NCI-H1694 (cell line): ENCODE data around the gene TIE1.
A peak's percentile ranks its signal among the peaks of the same experiment; 100 is the strongest.

Experiments
- DNase-seq: peaks from one replicate; lab custom pipeline; 2025; lab: John Stamatoyannopoulos, UW

The TIE1 gene

DNA sequence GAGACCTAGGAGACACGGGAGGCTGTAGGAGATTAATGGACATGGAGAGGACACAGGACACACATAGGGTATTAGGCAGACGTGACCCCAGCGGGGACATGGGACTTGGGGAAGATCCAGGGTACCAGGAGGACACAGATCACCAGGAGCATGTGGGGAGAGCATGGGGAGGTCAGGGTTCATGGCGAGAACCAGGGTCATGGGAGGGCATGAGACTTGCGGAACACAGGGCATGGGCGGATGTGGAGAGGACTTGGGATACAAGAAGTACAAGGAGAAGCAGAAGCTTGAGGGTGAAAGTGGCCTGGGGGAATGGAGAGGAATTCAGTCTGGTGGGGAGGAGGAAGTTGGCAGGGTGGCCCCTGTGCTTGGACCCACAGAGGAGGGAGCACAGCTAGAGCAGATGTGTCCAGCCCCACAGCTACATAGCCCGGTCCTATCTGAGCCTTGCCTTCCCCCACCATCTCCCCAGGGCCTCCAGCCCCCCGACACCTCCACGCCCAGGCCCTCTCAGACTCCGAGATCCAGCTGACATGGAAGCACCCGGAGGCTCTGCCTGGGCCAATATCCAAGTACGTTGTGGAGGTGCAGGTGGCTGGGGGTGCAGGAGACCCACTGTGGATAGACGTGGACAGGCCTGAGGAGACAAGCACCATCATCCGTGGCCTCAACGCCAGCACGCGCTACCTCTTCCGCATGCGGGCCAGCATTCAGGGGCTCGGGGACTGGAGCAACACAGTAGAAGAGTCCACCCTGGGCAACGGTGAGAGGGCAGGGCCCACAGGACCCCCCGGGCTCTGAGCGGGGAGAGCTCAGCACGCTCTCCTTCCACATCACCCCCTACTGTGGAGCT, 12.1 kb downstream of the TIE1 start:
- DNase-seq: no peak

DNA sequence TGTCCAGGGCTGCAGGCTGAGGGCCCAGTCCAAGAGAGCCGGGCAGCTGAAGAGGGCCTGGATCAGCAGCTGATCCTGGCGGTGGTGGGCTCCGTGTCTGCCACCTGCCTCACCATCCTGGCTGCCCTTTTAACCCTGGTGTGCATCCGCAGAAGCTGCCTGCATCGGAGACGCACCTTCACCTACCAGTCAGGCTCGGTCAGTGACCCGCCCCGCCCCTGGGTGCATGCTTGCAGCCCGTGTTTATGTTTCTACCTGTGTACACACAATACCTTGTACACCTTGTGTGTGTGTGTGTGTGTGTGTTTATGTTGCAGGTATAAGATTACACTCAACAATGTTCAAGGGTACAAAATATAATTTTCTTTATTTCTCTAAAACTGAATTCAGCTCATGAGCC, 13.0 kb downstream of the TIE1 start:
- DNase-seq: no peak

DNA sequence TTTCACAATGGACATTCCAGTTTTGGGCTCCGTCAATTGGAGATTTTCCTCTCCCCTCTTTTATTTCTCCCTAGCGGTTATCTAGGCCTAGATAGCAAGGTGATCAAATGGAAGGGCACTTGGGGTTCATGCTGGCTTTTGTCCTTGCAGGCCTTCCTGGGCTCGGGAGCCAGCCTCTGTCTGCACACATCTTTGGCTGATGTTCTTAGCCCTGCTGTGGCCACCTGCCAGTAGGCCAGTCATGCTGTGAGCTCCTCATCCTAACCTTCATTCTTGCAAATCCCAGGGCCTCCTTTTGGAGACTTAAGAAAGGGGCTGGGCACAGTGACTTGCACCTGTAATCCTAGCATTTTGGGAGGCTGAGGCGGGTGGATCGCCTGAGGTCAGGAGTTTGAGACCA, 13.5 kb downstream of the TIE1 start:
- DNase-seq: no peak

DNA sequence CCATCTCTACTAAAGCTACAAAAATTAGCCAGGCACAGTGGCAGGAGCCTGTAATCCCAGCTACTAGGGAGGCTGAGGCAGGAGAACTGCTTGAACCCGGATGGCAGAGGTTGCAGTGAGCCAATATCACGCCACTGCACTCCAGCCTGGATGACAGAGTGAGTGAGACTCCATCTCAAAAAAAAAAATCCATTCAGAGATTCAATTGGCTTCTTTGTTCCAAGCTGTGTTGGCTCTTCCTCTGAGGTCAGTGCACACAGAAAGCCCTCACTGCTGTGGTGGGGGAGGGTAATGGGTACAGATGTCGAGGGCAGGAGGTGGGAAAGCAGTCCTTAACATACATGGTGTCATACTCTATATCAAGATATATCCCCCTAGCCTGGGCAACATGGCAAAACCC, 14.7 kb downstream of the TIE1 start:
- no peak for DNase-seq

DNA sequence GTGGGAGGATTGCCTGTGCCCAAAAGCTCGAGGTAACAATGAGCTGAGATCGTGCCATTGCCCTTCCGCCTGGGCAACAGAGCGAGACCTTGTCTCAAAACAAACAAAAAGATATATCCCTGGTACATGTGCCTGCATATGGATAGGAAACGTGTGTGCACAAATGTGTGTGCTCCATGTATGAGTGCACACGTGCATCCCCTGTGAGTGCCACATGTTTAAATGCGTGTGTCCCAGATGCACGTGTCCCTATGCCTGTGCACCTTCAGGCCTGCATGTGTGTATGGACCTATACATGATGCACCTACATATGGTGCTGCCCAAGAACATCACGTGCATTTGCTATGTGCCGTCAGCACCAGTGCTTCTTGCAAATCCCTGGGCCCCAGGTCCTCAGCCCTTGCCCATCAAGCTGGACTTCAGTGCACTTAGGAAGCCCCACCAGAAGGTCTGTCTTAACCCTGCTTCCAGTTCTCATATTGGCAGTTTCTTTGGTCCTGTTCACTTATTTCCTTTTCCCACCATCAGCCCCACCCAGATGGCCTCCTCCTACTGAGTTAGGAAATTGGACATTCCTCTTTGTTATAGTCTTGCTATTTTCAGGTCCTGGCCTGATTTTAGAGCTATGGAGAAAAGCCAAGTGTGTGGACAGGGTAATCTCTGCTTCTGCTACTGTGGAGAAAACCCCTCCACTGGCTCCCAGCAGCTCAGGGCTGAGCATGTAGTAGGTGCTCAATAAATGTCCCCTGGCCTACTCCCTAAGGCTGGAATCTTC, 15.4 kb downstream of the TIE1 start:
- no peak for DNase-seq

DNA sequence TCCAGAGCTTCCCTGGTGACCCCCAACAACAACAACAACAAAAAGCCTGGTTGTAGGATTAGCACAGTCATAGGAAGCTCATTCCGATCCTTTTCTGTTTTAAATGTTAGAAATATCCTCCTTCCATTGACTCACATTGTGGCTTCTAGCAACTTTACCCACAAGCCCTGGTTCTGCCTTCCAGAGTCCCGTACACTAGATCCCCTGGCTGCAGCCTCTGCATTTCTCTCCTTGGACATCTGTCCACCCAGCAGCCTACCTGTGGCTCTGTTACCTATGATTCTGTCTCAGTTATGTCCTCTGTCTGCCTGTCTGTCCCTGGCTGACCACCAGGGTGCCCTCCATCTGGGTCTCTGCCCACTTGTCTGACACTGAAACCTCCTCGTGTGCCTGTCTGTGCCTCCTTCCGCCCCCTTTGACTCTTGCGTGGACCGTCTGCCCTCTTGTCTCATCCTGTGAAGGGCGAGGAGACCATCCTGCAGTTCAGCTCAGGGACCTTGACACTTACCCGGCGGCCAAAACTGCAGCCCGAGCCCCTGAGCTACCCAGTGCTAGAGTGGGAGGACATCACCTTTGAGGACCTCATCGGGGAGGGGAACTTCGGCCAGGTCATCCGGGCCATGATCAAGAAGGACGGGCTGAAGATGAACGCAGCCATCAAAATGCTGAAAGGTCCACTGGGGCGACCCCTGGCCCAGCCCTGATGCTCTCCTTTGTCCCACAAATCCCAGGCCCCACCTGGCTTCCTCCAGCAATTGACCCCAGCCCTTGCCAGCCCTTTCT, 16.1 kb downstream of the TIE1 start:
- no peak for DNase-seq

DNA sequence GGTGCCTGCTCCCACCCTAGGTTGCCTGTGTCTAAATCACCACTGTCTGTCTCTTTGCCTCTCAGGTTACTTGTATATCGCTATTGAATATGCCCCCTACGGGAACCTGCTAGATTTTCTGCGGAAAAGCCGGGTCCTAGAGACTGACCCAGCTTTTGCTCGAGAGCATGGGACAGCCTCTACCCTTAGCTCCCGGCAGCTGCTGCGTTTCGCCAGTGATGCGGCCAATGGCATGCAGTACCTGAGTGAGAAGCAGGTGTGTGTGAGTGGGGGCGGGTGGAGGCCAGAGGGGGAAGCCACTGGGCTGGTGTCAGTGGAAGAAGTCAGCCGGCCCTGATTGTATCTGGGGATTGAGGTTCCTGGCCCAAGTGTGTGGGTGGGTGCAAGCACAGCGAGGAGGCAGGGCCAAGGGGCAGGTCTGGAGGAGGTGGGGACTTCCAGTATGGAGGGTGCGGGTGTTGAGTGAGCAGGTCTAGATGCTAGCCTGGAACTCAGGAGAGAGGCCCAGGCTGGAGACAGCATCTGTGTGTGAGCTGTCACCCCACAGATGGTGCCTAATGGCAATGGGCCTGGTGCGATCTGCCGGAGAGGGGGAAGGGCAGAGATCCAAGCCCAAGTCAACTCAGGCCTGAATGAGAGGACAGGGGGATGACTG, 17.2 kb downstream of the TIE1 start:
- peak; percentile 77 for DNase-seq

DNA sequence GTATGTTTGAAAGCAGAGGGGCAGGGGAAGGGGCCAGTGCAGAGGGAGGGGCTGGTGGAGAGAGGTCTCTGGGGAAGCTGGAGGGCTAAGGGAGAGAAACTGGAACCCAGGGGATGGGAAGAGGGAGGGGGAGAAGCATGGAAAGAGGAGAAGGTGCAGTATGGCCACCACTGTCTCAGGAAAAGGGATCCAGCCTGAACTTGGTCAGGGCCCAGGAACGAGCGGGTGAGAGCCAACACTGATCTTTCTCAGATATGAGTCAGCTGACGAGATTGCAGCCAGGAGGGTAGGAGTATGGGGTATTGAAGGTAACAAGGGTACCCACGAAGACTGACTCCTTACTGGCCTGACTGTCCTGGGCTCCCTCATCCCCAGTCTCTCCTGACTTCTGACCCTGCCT, 18.0 kb downstream of the TIE1 start:
- DNase-seq: no peak

DNA sequence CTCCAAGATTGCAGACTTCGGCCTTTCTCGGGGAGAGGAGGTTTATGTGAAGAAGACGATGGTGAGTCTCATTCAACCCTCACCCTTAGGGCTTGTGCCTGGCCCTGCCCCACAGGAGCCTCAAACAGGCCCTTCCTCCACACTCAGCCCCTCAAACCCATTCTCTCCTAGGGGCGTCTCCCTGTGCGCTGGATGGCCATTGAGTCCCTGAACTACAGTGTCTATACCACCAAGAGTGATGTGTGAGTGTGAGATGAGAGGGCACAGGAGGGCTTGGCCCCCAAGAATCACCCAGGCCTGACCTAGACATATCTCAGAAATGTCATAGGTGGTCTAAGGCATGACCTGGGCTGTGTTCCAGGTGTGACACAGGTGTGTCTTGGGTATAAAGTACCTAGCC, 18.5 kb downstream of the TIE1 start:
- DNase-seq: no peak

DNA sequence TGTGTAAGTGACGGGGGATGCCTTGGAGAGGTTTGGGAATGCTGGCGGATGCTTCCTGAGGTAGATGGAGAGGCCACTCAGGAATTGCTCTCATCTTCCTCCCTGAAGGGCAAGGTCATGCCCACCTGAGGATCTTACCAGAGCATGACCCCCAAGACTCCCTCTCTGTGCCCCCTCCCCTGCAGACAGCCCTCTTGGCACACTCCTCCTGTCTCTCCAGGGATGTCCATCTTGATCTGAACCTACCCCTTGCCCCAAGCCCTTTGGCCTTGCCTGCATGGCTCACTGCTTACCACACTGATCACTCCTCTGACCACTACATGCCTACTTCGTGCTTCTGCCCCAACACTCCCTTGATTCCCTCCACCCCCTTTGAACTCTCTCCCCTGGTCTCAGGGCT, 19.0 kb downstream of the TIE1 start:
- no peak for DNase-seq

DNA sequence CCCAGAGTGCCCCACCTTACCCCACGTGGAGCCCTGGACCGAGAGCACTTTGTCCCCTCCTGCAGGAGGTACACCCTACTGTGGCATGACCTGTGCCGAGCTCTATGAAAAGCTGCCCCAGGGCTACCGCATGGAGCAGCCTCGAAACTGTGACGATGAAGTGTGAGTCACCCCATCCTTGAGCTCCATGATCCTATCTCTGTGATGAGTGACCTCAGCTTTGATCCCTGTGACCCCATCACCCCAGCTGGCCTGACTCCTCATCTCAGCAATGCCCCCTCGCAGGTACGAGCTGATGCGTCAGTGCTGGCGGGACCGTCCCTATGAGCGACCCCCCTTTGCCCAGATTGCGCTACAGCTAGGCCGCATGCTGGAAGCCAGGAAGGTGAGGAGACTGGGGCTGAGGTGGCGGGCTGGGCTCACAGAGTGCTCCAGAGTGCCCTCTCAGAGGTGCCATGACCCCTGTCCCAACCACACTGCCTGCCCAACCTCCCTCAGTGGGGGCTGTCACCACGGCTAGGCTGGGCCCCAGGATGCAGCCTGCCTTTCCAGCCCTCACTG, 20.6 kb downstream of the TIE1 start:
- no peak for DNase-seq

DNA sequence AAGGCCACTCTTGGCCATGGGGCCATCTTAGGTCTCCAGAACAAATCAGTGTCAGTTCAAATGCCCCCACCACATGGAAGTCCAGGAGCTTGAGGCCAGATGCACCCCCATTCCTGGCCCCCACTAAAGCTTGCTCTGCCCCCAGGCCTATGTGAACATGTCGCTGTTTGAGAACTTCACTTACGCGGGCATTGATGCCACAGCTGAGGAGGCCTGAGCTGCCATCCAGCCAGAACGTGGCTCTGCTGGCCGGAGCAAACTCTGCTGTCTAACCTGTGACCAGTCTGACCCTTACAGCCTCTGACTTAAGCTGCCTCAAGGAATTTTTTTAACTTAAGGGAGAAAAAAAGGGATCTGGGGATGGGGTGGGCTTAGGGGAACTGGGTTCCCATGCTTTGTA, 21.7 kb downstream of the TIE1 start:
- no peak for DNase-seq

DNA sequence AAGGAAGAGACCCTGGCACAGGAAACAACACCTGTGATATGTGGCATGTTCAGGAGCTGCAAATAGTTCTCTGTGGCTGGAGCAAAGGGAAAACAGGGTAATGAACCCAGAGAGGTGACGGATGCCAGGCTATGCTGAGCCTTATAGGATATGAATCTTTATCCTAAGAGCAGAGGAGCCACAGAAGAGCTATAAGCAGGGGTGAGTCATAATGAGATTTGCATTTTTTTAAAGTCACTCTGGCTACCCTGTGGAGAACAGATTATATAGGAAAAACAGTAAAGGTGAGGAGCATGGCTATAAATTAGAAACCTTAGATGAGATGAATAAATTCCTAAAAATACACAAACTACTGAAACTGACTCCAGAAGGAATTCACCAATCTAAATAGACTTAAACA, 24.0 kb downstream of the TIE1 start:
- no peak for DNase-seq

DNA sequence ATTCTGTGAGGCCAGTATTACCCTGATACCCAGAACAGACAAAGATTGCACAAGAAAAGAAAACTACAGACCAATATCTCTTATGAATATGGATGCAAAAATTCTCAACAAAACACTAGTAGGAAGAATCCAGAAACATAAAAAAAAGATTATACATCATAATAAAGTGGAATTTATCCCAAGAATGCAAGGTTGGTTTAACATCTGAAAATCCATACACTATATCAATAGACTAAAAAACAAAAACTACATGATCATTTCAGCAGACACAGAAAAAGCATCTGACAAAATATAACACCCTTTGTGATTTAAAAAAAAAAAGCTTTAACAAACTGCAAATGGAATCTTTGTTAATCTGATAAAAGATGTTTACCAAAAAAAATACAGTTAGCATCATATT, 24.6 kb downstream of the TIE1 start:
- no peak for DNase-seq

DNA sequence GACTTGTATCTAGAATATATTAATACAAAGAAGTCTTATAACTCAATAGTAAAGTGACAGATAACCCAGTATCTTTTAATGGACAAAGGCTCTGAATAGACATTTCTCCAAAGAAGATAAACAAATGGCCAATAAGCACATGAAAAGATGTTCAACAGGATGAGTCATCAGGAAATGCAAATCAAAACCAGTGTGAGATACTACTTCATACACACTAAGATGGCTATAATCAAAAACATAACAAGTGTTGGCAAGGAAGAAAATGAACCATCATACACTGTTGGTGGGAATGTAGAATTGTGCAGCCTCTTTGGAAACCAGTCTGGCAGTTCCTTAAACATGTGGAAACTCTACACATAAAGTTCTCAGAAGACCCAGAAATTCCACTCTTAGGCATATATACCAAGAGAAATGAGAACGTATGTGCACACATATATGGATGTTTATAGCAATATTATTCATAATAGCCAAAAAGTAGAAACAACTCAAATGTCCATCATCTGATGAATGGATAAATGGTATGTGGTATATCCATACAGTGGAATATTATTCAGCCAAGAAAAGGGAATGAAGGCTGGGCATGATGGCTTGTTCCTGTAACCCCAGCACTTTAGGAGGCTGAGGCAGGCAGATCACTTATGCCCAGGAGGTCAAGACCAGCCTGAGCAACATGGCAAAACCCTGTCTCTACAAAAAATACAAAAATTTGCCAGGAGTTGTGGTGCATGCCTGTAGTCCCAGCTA, 26.9 kb downstream of the TIE1 start:
- DNase-seq: no peak

DNA sequence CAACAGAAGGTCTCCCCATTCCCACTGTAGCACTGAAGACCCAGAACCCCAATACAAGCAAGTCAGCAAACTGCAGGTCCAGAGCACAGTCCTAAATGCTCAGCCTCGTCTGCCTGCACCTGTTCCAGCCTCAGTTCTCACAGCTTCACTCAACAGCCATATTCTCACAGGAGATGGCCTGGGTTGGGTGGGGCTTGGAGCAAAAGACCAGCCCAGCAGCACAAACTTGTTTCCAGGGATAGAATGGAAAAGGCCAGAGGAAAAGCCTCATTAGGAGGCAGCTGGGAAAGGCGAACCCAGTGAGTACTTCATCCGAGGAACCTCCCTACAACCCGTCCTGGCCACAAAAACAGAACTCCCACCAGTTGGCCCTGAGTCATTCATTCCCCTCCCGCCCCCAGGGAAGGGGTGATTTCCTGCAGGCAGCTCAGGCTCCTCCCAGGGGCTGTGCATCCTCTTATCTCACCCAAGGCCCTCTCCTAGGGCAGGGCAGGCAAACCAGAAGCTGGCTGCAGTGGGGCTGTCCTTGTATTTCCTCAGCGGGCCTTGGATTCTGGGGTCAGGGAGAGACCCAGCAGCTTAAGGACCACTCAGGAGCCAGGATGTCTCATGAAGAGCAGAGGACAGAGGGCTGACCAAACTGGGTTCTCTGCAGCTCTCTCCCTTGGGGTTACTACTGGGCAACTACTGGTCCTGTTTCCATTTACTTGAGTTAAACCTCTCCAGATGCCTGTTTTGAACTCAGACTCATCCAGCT, 29.4 kb downstream of the TIE1 start:
- DNase-seq: no peak

DNA sequence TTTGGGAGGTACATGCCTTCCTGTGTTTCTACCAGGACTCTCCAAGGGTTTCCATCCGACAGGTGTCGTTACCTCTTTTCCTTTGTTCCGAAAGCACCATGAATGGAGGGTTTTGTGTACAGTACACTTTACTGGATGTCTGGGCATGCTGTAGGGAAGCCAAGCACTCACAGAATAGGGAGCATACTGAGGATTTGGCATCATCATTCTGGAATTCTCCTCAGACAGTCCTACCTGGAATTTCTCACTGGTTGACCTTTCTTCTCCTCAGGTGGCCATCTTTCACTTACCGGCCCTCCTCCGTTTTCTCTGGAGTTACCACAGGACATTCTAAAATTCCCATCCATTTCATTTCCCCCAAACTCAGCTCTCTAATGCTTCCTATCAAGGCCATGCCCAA, 30.9 kb downstream of the TIE1 start:
- no peak for DNase-seq

DNA sequence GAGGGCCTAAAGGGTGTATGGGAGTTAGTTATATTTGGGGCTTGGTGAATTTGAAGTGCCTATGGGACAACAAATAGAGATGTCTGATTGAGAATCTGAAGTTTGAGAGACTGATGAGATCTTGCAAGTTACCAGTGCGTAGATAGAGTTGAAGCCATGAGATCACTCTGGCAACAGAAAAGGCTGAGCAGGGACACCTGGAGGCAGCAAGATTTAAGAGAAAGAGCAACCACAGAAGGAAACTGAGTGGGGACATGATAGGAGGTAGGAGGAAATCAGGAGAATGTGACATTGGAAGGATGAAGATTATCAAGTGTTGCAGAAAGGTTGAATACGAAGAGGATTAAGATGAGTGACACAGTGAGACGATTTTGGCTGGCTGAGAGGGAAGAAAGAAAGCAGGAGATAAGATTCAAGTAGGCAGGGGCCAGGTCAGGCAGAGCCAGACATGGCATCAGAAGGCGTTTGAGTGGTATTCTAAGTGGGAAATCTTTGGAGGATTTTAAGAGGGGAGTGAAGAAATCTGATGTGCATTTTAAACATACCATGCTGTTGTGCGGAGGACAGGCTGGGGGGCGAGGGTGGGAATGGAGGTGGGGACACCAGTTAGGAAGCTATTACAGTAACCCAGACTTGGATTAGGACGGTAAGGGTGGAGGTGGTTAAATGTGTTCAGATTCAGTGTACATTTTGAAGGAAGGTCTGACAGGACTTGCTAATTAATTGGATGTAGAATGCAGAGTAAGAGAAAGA, 33.8 kb downstream of the TIE1 start:
- DNase-seq: no peak

DNA sequence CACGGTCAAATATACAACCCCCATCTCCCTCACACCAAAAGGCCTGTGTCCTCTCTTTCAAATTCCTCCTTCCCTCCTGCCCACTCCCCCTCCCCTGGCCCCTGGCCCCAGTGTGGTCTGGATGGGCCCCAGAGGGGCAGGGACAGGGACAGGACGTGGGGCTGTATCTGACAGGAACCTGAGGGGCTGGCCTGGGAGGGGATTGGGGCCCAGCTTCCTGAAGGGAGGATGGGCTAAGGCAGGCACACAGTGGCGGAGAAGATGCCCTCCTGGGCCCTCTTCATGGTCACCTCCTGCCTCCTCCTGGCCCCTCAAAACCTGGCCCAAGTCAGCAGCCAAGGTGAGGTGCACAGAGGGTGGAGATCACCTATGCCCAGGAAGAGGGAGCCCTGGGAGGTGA, 36.8 kb downstream of the TIE1 start, which contains the start of gene MPL:
Gene MPL, plus strand, starts transcription at position 231 of the 400 bp plus-strand sequence. Its CDS starts 31 bp downstream, at position 262.
- no peak for DNase-seq

DNA sequence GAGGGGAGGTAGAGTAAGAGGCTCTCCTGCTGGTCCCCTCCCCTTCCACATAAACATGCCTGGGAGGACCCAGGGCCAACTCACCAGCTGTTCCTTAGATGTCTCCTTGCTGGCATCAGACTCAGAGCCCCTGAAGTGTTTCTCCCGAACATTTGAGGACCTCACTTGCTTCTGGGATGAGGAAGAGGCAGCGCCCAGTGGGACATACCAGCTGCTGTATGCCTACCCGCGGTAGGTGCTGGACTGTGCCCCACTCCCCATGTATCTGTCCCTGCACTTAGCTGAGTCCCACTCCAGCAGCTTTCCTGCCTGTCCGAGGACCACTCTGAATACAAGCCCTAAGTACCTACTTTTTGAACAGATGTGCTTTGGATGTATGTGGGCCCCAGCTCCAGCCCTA, 37.2 kb downstream of the TIE1 start:
- no peak for DNase-seq
